Stomach (tissue), 9 donors: ENCODE results near the gene COQ9. TPM values are rescaled to one million over a fixed set of nuclear protein-coding genes. Genes with fewer than 3 reads are reported as not detected.

Source experiments
- DNase-seq, 2 donors: peaks; one replicate each; pipeline versions ENCODE4 v3.0.0 to v3.0.0-alpha.2; 2013 to 2019
- H3K27ac ChIP-seq, 5 donors: fragments of 200-600 bp in 4 of 5; sonication (generic) in 4 of 5; one replicate each; pipeline ENCODE4 v1.5.1; 2013 to 2019; ENCODE audit warnings: mild to moderate bottlenecking in 1 of 5, moderate library complexity in 1 of 5
- H3K27me3 ChIP-seq, 3 donors: fragments of 200-600 bp; sonication (generic); one replicate each; pipeline ENCODE4 v1.5.1; 2017 to 2019; ENCODE audit warnings: mixed run types in 1 of 3
- H3K36me3 ChIP-seq, 4 donors: fragments of 200-600 bp; sonication (generic); 1 replicate in 3 of 4; 2 replicates in 1 of 4; pipeline ENCODE4 v1.5.1; 2016 to 2019
- H3K4me1 ChIP-seq, 4 donors: fragments of 200-600 bp; sonication (generic); one replicate each; pipeline ENCODE4 v1.5.1; 2016 to 2019
- H3K4me3 ChIP-seq, 4 donors: fragments of 200-600 bp; sonication (generic) in 3 of 4; one replicate each; pipeline ENCODE4 v1.5.1; 2016 to 2019; ENCODE audit warnings: mild to moderate bottlenecking in 1 of 4
- H3K9me3 ChIP-seq, 4 donors: fragments of 200-600 bp; sonication (generic); one replicate each; pipeline ENCODE4 v1.5.1; 2016 to 2019
- EP300 ChIP-seq: sonication (generic); formaldehyde crosslinking; IDR thresholded peaks from one replicate; pipeline ENCODE4 v1.6.1; 2017; ENCODE audit warnings: antibody characterized with exemption
- POLR2A ChIP-seq, 4 donors: fragments of 450-650 bp; IDR thresholded peaks; one replicate each; pipeline ENCODE4 v1.6.1; 2016; ENCODE audit warnings: antibody characterized with exemption in 4 of 4, control low read depth in 2 of 4, mild to moderate bottlenecking in 1 of 4, moderate library complexity in 1 of 4
- POLR2AphosphoS5 ChIP-seq, 3 donors: sonication (generic); formaldehyde crosslinking; IDR thresholded peaks; one replicate each; pipeline ENCODE4 v1.6.1; 2016; ENCODE audit warnings: antibody characterized with exemption in 3 of 3
- WGBS, 5 donors: extraction: QIAGEN DNeasy Blood & Tissue Kit in 3 of 5; methylation state at CpG; one replicate each; pipeline versions ENCODE4 v1.1.5 to v1.1.7; 2013 to 2018; 5-methylcytosine and 5-hydroxymethylcytosine counted together
- intact Hi-C: fragments of 100-400 bp; cut with DNase I; formaldehyde crosslinking; loops from one replicate; pipeline ENCODE4 v1.15.1; 2023; ENCODE audit warnings: low total_unique reads
- polyA plus RNA-seq, 3 donors: library from polyadenylated mRNA; stranded (reverse); fragments of 200-250 nt; gene quantifications; one replicate each; pipeline ENCODE4 v1.2.3, GENCODE V29; 2013
- total RNA-seq, 5 donors: library from RNA; depleted of rRNA; stranded (reverse); fragments of >200 nt; gene quantifications; one replicate each; pipeline versions ENCODE4 v1.1.0 to v1.2.3, GENCODE V29; 2014 to 2016
- TF ChIP-seq, protein P1 (sequence below), 7 experiments: fragments of 450-650 bp in 4 of 7; fragments of 200-600 bp in 3 of 7; sonication (generic) in 3 of 7; IDR thresholded peaks; one replicate each; pipeline ENCODE4 v1.5.1; 2016 to 2019; ENCODE audit warnings: antibody characterized with exemption in 7 of 7, control low read depth in 2 of 7, mild to moderate bottlenecking in 1 of 7
- donor health status: healthy with polysubstance abuse.
- donor health status: Bipolar disorder and iron deficiency.
- donor health status: healthy.

The COQ9 gene
- total and polyA plus RNA-seq, 8 donors, result 40.6 to 108 (median 66.7) TPM

DNA sequence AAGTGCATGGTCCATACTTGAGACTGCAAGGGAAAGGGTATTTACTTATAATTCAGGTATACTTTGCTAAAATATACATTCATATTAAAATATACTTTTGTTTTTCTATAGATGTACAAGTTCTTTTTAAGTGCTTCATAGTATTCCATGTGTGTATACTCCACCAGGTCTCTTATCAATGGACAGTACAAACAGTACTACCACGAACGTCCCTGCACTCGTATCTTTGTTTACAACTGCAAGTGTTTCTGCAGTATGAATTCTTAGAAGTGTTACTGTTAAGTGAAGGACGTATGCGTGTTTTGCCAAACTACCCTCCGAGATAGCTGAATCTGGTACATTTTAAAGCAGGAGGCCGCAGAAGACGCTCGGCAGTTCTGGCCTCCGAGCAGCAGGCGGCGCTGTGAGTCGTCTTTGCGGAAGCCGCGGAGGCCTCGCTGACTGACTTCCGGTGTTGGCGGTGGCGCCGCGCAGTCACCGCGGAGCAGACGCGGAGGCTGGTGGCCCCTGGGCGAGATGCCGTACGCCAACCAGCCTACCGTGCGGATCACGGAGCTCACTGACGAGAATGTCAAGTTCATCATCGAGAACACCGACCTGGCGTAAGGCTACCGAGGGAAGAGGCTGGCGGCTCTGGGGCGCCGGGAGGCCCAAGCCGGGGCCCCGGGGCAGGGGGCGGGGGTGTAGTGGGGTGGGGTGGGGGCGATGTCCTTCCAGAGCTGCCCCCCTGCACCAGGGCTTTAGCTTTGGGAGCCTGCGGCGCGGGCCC is 15.1 kb downstream of the COQ9 start, which contains the start of gene POLR2C:
TSS of gene POLR2C (plus strand) at position 471 of the 769 bp plus-strand sequence. CDS start at position 517, 46 bp downstream.
- H3K4me3 ChIP-seq, result peak within 1 kb of the TSS; percentile 97 to 100 (median 98)
- peak; percentile 92 to 97 for DNase-seq
- intact Hi-C loops, result no loop called here
- H3K4me1 ChIP-seq, result peaks cover 13 to 31% (median 30%) of the 10 kb centered on the region in 4 donors
- 1 to 2% (median 1%) methylated on average over 14 to 47 of the region's 47 CpGs for WGBS, 5 donors
- TF ChIP-seq POLR2A (IDR thresholded peaks at IDR 0.05) (peak in 1 of 4 donors; percentile 68), POLR2AphosphoS5 (IDR thresholded peaks at IDR 0.05) (peak; percentile 91 to 100 (median 98)), EP300 (no peak)
- TF ChIP-seq, protein P1, sequence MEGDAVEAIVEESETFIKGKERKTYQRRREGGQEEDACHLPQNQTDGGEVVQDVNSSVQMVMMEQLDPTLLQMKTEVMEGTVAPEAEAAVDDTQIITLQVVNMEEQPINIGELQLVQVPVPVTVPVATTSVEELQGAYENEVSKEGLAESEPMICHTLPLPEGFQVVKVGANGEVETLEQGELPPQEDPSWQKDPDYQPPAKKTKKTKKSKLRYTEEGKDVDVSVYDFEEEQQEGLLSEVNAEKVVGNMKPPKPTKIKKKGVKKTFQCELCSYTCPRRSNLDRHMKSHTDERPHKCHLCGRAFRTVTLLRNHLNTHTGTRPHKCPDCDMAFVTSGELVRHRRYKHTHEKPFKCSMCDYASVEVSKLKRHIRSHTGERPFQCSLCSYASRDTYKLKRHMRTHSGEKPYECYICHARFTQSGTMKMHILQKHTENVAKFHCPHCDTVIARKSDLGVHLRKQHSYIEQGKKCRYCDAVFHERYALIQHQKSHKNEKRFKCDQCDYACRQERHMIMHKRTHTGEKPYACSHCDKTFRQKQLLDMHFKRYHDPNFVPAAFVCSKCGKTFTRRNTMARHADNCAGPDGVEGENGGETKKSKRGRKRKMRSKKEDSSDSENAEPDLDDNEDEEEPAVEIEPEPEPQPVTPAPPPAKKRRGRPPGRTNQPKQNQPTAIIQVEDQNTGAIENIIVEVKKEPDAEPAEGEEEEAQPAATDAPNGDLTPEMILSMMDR (IDR thresholded peaks at IDR 0.05), result peak in 6 of 7 experiments; percentile 28 to 99 (median 96)
- H3K27me3 ChIP-seq, result no peaks in the 10 kb centered on the region
- H3K36me3 ChIP-seq, result peaks cover 47 to 81% (median 79%) of the 10 kb centered on the region in 4 donors
- H3K9me3 ChIP-seq, result no peaks in the 10 kb centered on the region
- H3K27ac ChIP-seq, result peak within 1 kb of the TSS; percentile 88 to 93 (median 91)

DNA sequence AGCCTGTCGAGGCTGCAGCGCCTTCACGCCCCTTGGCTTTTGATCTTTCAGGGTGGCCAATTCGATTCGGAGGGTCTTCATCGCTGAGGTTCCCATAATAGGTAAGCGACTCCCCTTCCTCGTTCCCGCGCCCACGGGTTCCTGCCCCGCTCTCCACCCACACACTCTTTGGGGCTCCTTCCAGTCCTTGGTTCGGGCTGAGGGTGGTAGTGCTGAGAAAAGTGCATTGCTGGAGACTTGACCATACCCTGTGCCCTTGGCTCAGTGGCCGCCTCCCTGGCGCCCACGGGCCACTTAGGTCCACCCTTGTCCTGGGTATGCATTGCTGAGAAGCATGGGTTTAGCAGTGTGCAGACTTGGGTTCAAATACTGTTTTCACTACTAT is 15.7 kb downstream of the COQ9 start:
- no peak for DNase-seq
- H3K4me3 ChIP-seq, result peak overlapping the region; percentile 97 to 100 (median 98)
- peaks cover 41 to 81% (median 79%) of the 10 kb centered on the region in 4 donors for H3K36me3 ChIP-seq

DNA sequence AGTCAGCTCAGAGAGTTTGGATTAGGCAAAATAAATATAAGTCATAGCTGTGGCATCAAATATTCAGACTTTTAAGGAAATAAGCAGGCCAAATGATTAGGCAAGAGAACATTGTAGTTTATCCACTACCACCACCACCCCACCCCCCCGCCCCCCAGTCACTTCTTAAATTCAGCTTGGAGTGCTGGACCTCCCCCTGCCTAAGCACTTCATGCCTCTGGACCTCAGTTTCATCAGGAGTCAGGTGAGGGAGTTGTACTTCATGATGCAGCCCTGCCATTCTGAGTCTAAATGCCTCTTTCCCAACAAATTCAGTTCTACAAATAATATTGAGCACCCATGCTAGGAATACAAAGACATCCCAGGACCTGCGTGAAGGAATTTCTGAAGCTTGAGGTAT is 17.2 kb downstream of the COQ9 start:
- intact Hi-C loops, result no loop called here
- Histone ChIP-seq H3K27me3 (no peaks in the 10 kb centered on the region), H3K9me3 (no peaks in the 10 kb centered on the region), H3K27ac (no peak overlapping the region), H3K4me3 (no peak overlapping the region), H3K36me3 (peaks cover 47 to 81% (median 79%) of the 10 kb centered on the region in 4 donors), H3K4me1 (peaks cover 13 to 33% (median 30%) of the 10 kb centered on the region in 4 donors)
- no peak for DNase-seq
- TF ChIP-seq POLR2A (IDR thresholded peaks at IDR 0.05), result no peak
- no peak for TF ChIP-seq POLR2AphosphoS5 (IDR thresholded peaks at IDR 0.05)
- TF ChIP-seq, protein P1 (IDR thresholded peaks at IDR 0.05), result no peak
- TF ChIP-seq EP300, result no peak
- 87 to 100% (median 96%) methylated on average over 2 of the region's 2 CpGs for WGBS, 5 donors

More for the DNA sequence above, 15.7 kb downstream of the COQ9 start:
- H3K27ac ChIP-seq, result peak overlapping the region; percentile 88 to 93 (median 91)
- TF ChIP-seq POLR2AphosphoS5 (IDR thresholded peaks at IDR 0.05) (no peak), POLR2A (IDR thresholded peaks at IDR 0.05) (no peak), EP300 (no peak)
- TF ChIP-seq, protein P1 (IDR thresholded peaks at IDR 0.05), result no peak
- intact Hi-C loops, result no loop called here
- 0 to 2% (median 1%) methylated on average over 7 to 16 of the region's 16 CpGs for WGBS, 5 donors
- H3K4me1 ChIP-seq, result peaks cover 13 to 31% (median 30%) of the 10 kb centered on the region in 4 donors
- no peaks in the 10 kb centered on the region for H3K27me3 ChIP-seq
- no peaks in the 10 kb centered on the region for H3K9me3 ChIP-seq

DNA sequence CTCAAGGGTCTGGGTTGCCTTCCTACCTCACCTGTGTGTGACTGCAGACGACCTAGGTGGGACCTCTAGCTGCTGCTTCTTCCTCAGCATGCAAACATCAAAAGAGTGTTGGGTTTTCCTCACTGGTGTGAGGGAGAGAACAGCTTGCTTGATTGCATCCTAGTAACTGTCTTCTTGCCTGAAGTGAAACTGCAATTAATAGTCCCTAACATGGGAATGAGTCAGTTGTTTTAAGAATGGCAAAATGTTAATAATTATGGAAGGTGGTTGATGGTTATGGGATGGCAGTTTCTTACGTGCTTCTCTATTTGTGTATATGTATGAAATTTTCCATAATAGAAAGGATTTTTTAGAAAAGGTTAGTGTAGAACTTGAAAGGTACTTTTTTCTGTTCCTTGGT is 21.1 kb downstream of the COQ9 start:
- intact Hi-C loops, result no loop called here
- TF ChIP-seq POLR2A (IDR thresholded peaks at IDR 0.05) (no peak), POLR2AphosphoS5 (IDR thresholded peaks at IDR 0.05) (no peak), EP300 (no peak)
- TF ChIP-seq, protein P1 (IDR thresholded peaks at IDR 0.05), result no peak
- no peak for DNase-seq
- H3K27me3 ChIP-seq, result no peaks in the 10 kb centered on the region
- H3K4me3 ChIP-seq, result no peak overlapping the region
- H3K36me3 ChIP-seq, result peaks cover 56 to 99% (median 97%) of the 10 kb centered on the region in 4 donors
- H3K27ac ChIP-seq, result no peak overlapping the region
- 89 to 95% (median 90%) methylated on average over 2 of the region's 2 CpGs for WGBS, 5 donors
- peaks cover 33 to 63% (median 55%) of the 10 kb centered on the region in 4 donors for H3K4me1 ChIP-seq
- H3K9me3 ChIP-seq, result no peaks in the 10 kb centered on the region
